ENCODE data around the gene SIAH2. TPM values are rescaled to one million over a fixed set of nuclear protein-coding genes. Genes with fewer than 3 reads are reported as not detected.

The SIAH2 gene
- total RNA-seq, 2 donors from 2014 or later = 17.1 to 30.3 TPM

GRCh38 chr3:150762662-150763121, 277 bp downstream of the SIAH2 start:
- H3K36me3 ChIP-seq (replicated peaks in 1 of 2; ENCODE audit: insufficient read depth in 1 of 2, low read depth in 2 of 2) = no peaks in the 10 kb centered on the region
- DNase-seq (peak in 1 of 4 donors; percentile 28), ATAC-seq (peak; percentile 18)
- peak overlapping the region; percentile 88 to 98 (median 96) for H3K27ac ChIP-seq
- intact Hi-C loops (cut with DNase I) = no loop called here
- no peaks in the 10 kb centered on the region for H3K9me3 ChIP-seq
- peaks cover 48% of the 10 kb centered on the region for H3K4me1 ChIP-seq
- TF ChIP-seq, protein P1, sequence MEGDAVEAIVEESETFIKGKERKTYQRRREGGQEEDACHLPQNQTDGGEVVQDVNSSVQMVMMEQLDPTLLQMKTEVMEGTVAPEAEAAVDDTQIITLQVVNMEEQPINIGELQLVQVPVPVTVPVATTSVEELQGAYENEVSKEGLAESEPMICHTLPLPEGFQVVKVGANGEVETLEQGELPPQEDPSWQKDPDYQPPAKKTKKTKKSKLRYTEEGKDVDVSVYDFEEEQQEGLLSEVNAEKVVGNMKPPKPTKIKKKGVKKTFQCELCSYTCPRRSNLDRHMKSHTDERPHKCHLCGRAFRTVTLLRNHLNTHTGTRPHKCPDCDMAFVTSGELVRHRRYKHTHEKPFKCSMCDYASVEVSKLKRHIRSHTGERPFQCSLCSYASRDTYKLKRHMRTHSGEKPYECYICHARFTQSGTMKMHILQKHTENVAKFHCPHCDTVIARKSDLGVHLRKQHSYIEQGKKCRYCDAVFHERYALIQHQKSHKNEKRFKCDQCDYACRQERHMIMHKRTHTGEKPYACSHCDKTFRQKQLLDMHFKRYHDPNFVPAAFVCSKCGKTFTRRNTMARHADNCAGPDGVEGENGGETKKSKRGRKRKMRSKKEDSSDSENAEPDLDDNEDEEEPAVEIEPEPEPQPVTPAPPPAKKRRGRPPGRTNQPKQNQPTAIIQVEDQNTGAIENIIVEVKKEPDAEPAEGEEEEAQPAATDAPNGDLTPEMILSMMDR (IDR thresholded peaks at IDR 0.05) = no peak
- no peak for TF ChIP-seq POLR2A (IDR thresholded peaks at IDR 0.05)
- 0% methylated on average over 42 of the region's 76 CpGs; no CpG with 5 or more reads in 1 of the 2 donors for WGBS, 2 donors
- no peaks in the 10 kb centered on the region for H3K27me3 ChIP-seq
- peak overlapping the region; percentile 14 to 59 for H3K4me3 ChIP-seq

DNA sequence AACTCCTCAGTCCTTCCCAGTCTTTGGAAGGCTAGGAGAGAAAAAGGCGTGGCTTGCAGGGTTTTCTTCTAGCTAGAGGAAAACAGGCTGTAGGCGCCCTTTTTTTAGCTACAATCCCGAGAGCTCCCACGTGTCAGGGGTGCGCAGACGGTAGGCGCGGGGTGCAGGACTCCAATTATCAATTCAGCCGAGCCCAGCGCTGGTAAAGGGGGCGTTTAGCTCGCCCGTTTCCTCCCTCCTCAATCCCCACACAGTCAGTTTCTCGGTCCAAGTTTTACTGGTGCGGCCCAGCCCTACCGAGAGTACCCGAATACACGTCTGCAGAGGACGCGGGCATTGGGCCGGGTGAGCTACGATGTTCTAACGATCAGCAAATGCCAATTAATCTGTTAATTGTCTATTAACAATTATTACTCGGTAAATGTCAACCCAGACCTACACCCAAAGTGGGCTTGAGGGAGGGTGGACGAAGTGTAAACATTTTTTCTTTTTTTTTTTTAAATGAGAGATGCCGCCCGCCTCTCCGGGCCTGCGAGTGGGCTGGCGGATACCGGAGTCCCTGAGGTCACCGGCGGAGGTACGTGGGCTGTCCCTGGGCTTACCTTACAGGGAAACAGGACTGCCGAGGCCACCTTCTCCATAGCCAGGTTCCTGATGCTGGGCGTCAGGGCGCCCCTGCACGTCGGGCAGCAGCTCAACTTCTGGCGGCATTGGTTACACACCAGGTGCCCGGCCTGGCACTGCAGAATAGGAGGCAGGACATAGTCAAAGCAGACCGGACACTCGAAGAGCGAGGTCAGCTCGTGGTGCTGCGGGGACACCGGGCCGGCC, 923 bp downstream of the SIAH2 start:
- WGBS, 2 donors = 0% methylated on average over 27 to 48 of the region's 48 CpGs
- Histone ChIP-seq H3K4me3 (peak overlapping the region; percentile 14 to 59), H3K9me3 (no peaks in the 10 kb centered on the region), H3K4me1 (peaks cover 55% of the 10 kb centered on the region), H3K36me3 (replicated peaks in 1 of 2; ENCODE audit: insufficient read depth in 1 of 2, low read depth in 2 of 2) (no peaks in the 10 kb centered on the region), H3K27ac (peak overlapping the region; percentile 88 to 98 (median 96)), H3K27me3 (no peaks in the 10 kb centered on the region)
- DNase-seq (peak; percentile 58 to 76 (median 69)), ATAC-seq (peak; percentile 7)
- TF ChIP-seq POLR2A (IDR thresholded peaks at IDR 0.05) = peak; percentile 19 to 72 (median 63)
- TF ChIP-seq, protein P1 (IDR thresholded peaks at IDR 0.05) = no peak
- intact Hi-C loops (cut with DNase I) = no loop called here

- intact Hi-C loops (cut with DNase I) = no loop called here
- Histone ChIP-seq H3K27ac (peak overlapping the region in 3 of 4 donors; percentile 4 to 98 (median 32)), H3K9me3 (no peaks in the 10 kb centered on the region), H3K36me3 (replicated peaks in 1 of 2; ENCODE audit: insufficient read depth in 1 of 2, low read depth in 2 of 2) (no peaks in the 10 kb centered on the region), H3K4me3 (peak overlapping the region in 1 of 2 donors; percentile 59), H3K27me3 (no peaks in the 10 kb centered on the region), H3K4me1 (peaks cover 69% of the 10 kb centered on the region)
- 33 to 51% methylated on average over 6 of the region's 6 CpGs for WGBS, 2 donors
- TF ChIP-seq, protein P1 (IDR thresholded peaks at IDR 0.05) = no peak
- TF ChIP-seq POLR2A (IDR thresholded peaks at IDR 0.05) = no peak
- DNase-seq (no peak), ATAC-seq (no peak)
These were observed 2.4 kb downstream of the SIAH2 start for GRCh38 chr3:150760431-150761200.

- WGBS, 2 donors = 28 to 35% methylated on average over 2 of the region's 2 CpGs
- Histone ChIP-seq H3K9me3 (no peaks in the 10 kb centered on the region), H3K36me3 (replicated peaks in 1 of 2; ENCODE audit: insufficient read depth in 1 of 2, low read depth in 2 of 2) (no peaks in the 10 kb centered on the region), H3K4me1 (peaks cover 72% of the 10 kb centered on the region), H3K27ac (peak overlapping the region in 3 of 4 donors; percentile 4 to 98 (median 32)), H3K4me3 (no peak overlapping the region), H3K27me3 (no peaks in the 10 kb centered on the region)
- DNase-seq (no peak), ATAC-seq (no peak)
- intact Hi-C loops (cut with DNase I) = no loop called here
- TF ChIP-seq POLR2A (IDR thresholded peaks at IDR 0.05) = no peak
- TF ChIP-seq, protein P1 (IDR thresholded peaks at IDR 0.05) = no peak
These were observed 3.0 kb downstream of the SIAH2 start for GRCh38 chr3:150759947-150760346.
